ENCODE data around the gene JMJD4.

- TF ChIP-seq POLR2AphosphoS5 (IDR thresholded peaks at IDR 0.05; ENCODE audit: low read depth, low read length): no peak
- TF ChIP-seq POLR2A (IDR thresholded peaks at IDR 0.05; ENCODE audit: low read depth, low read length): no peak
- TF ChIP-seq TAF1 (IDR thresholded peaks at IDR 0.05; ENCODE audit: low read depth, low read length): no peak
Observed at GRCh38 chr1:227748496-227749182, 13.5 kb upstream of the JMJD4 start.
